Natural killer cell (primary cell): ENCODE measurements around the gene BRI3. TPM values are rescaled to one million over a fixed set of nuclear protein-coding genes. Genes with fewer than 3 reads are reported as not detected.
A peak's percentile ranks its signal among the peaks of the same experiment; 100 is the strongest.

Experiments used
- ATAC-seq, 3 donors: fragments of 150-1000 bp in 2 of 3; fragments of 200-7000 bp in 1 of 3; cut with Tn5 transposase; 1 replicate in 1 of 3; 2 replicates in 2 of 3; pipeline ENCODE4 v1.10.0; 2021; ENCODE audit warnings: mild to moderate bottlenecking in 2 of 3, moderate library complexity in 2 of 3
- DNase-seq, 2 donors: peaks; one replicate each; pipeline versions ENCODE4 v3.0.0 to v3.0.0-alpha.2; 2013 to 2021; ENCODE audit warnings: mixed read lengths in 1 of 2
- H3K27ac ChIP-seq: one replicate; pipeline ENCODE4 v1.5.1; 2013; ENCODE audit warnings: mild to moderate bottlenecking, low read length
- H3K27me3 ChIP-seq: one replicate; pipeline ENCODE4 v1.6.1; 2013; ENCODE audit warnings: low read length; ENCODE audit not compliant: control insufficient read depth, insufficient read depth
- H3K36me3 ChIP-seq: one replicate; pipeline ENCODE4 v1.6.1; 2013; ENCODE audit warnings: low read length; ENCODE audit not compliant: control insufficient read depth, insufficient read depth
- H3K4me1 ChIP-seq: one replicate; pipeline ENCODE4 v1.6.1; 2013; ENCODE audit warnings: low read length; ENCODE audit not compliant: control insufficient read depth, insufficient read depth
- H3K4me3 ChIP-seq: one replicate; pipeline ENCODE4 v1.5.1; 2013; ENCODE audit warnings: low read length
- H3K9me3 ChIP-seq: one replicate; pipeline ENCODE4 v1.6.1; 2013; ENCODE audit warnings: low read length; ENCODE audit not compliant: control insufficient read depth, insufficient read depth
- H3K27ac Mint-ChIP-seq, 2 donors: one replicate each; pipeline ENCODE4 v1.8.0; 2022; ENCODE audit warnings: mild to moderate bottlenecking in 2 of 2, mixed read lengths in 2 of 2, moderate library complexity in 1 of 2
- H3K27me3 Mint-ChIP-seq, 2 donors: one replicate each; pipeline ENCODE4 v1.8.0; 2022; ENCODE audit warnings: low read depth in 2 of 2, mixed read lengths in 2 of 2
- H3K36me3 Mint-ChIP-seq: one replicate; pipeline ENCODE4 v1.8.0; 2022; ENCODE audit warnings: mixed read lengths
- H3K4me1 Mint-ChIP-seq, 2 donors: one replicate each; pipeline ENCODE4 v1.8.0; 2022; ENCODE audit warnings: mixed read lengths in 2 of 2
- H3K4me3 Mint-ChIP-seq: one replicate; pipeline ENCODE4 v1.8.0; 2022; ENCODE audit warnings: mild to moderate bottlenecking, moderate library complexity, mixed read lengths
- H3K9me3 Mint-ChIP-seq, 2 donors: one replicate each; pipeline ENCODE4 v1.8.0; 2022; ENCODE audit warnings: mixed read lengths in 2 of 2
- CTCF ChIP-seq: fragments of 200-600 bp; IDR thresholded peaks from one replicate; pipeline ENCODE4 v1.8.0; 2022; ENCODE audit warnings: antibody characterized with exemption
- WGBS: methylation state at CpG from one replicate; pipeline ENCODE4 v1.1.7; 2013; ENCODE audit warnings: missing lambda C conversion rate; ENCODE audit not compliant: insufficient coverage; 5-methylcytosine and 5-hydroxymethylcytosine counted together
- intact Hi-C: fragments of 100-400 bp; cut with micrococcal nuclease; formaldehyde crosslinking; loops from one replicate; pipeline ENCODE4 v1.14.2; 2022
- total RNA-seq, 4 donors: library from RNA; stranded (reverse); fragments of 120-200 nt in 1 of 4; gene quantifications; one replicate each; pipeline versions ENCODE4 v1.2.3 to v1.2.4, GENCODE V29; 2013 to 2022

BRI3 gene
- total RNA-seq, 3 donors from 2014 or later (not counting 1 experiment from before 2014, with no cell fraction given): 81.9 to 97.1 (median 90.0) TPM

DNA sequence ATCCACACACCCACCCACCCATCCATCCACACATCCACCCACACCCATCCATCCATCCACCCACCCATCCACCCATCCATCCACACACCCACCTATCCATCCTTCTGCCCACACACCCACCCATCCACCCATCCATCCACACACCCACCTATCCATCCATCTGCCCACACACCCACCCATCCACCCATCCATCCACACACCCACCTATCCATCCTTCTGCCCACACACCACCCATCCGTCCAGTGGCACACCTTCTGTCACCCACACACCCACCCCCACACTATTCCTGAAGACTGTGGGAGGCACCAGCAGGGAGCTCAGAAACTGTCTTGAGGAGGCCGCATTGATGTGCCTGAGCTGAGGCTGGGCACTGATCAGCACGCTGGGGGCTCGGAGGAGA, 38.6 kb upstream of the BRI3 start:
- no peak overlapping the region for H3K4me3 Mint-ChIP-seq

GRCh38 chr7:98244871-98245270, 36.6 kb upstream of the BRI3 start:
- no peak overlapping the region for H3K4me3 Mint-ChIP-seq
- Histone ChIP-seq H3K27ac (no peak overlapping the region), H3K27me3 (no peaks in the 10 kb centered on the region), H3K4me3 (no peak overlapping the region), H3K4me1 (peaks cover 8% of the 10 kb centered on the region), H3K9me3 (no peaks in the 10 kb centered on the region), H3K36me3 (peaks cover 31% of the 10 kb centered on the region)
- no peak for DNase-seq
- H3K27me3 Mint-ChIP-seq: no peaks in the 10 kb centered on the region
- 98% methylated on average over 14 of the region's 14 CpGs for WGBS
- peaks cover 10 to 13% of the 10 kb centered on the region in 2 donors for H3K4me1 Mint-ChIP-seq
- TF ChIP-seq CTCF: no peak
- intact Hi-C loops: no loop called here
- H3K36me3 Mint-ChIP-seq: no peaks in the 10 kb centered on the region
- no peaks in the 10 kb centered on the region for H3K9me3 Mint-ChIP-seq
- ATAC-seq: no peak
- no peak overlapping the region for H3K27ac Mint-ChIP-seq

More for the DNA sequence above, 38.6 kb upstream of the BRI3 start:
- Mint-ChIP-seq H3K36me3 (no peaks in the 10 kb centered on the region), H3K27ac (no peak overlapping the region), H3K4me1 (peaks cover under 1 to 1% of the 10 kb centered on the region in 2 donors), H3K9me3 (no peaks in the 10 kb centered on the region), H3K27me3 (no peaks in the 10 kb centered on the region)
- 95% methylated on average over 4 of the region's 4 CpGs for WGBS
- TF ChIP-seq CTCF: no peak
- H3K27ac ChIP-seq: no peak overlapping the region
- ATAC-seq: no peak
- intact Hi-C loops: no loop called here
- no peak for DNase-seq
- no peak overlapping the region for H3K4me3 ChIP-seq
- no peaks in the 10 kb centered on the region for H3K27me3 ChIP-seq
- H3K9me3 ChIP-seq: no peaks in the 10 kb centered on the region
- H3K36me3 ChIP-seq: peaks cover 35% of the 10 kb centered on the region
- no peaks in the 10 kb centered on the region for H3K4me1 ChIP-seq

- H3K4me1 ChIP-seq: peaks cover 34% of the 10 kb centered on the region
- H3K4me1 Mint-ChIP-seq: peaks cover 38% of the 10 kb centered on the region in 2 donors
Measured at GRCh38 chr7:98248156-98248555, 33.3 kb upstream of the BRI3 start.

More at GRCh38 chr7:98248156-98248555, 33.3 kb upstream of the BRI3 start:
- H3K27me3 Mint-ChIP-seq: no peaks in the 10 kb centered on the region
- no peaks in the 10 kb centered on the region for H3K9me3 Mint-ChIP-seq
- TF ChIP-seq CTCF: no peak
- Histone ChIP-seq H3K27ac (no peak overlapping the region), H3K9me3 (no peaks in the 10 kb centered on the region), H3K4me3 (no peak overlapping the region), H3K36me3 (peaks cover 22% of the 10 kb centered on the region), H3K27me3 (no peaks in the 10 kb centered on the region)
- intact Hi-C loops: no loop called here
- no peak for DNase-seq
- no peak overlapping the region for H3K4me3 Mint-ChIP-seq
- no peaks in the 10 kb centered on the region for H3K36me3 Mint-ChIP-seq
- H3K27ac Mint-ChIP-seq: peak overlapping the region in 1 of 2 donors; percentile 49
- WGBS: 96% methylated on average over 12 of the region's 12 CpGs
- ATAC-seq: no peak
